Effector memory CD8-positive, alpha-beta T cell (primary cell): ENCODE results near the gene CFAP100.

Experiments
- ATAC-seq: fragments of 150-1000 bp; cut with Tn5 transposase; replicated peaks from 2 replicates; pipeline ENCODE4 v1.10.0; 2021; ENCODE audit warnings: mild to moderate bottlenecking, moderate library complexity
- DNase-seq, 3 experiments: peaks; one replicate each; pipeline ENCODE4 v3.0.0; 2021
- H3K27ac Mint-ChIP-seq, 2 donors: one replicate each; pipeline ENCODE4 v1.8.0; 2022; ENCODE audit warnings: mild to moderate bottlenecking in 2 of 2, mixed read lengths in 2 of 2, moderate library complexity in 2 of 2
- H3K27me3 Mint-ChIP-seq, 2 donors: one replicate each; pipeline ENCODE4 v1.8.0; 2022; ENCODE audit warnings: mixed read lengths in 2 of 2
- H3K36me3 Mint-ChIP-seq: one replicate; pipeline ENCODE4 v1.8.0; 2022; ENCODE audit warnings: mild to moderate bottlenecking, moderate library complexity, mixed read lengths; ENCODE audit not compliant: insufficient read depth
- H3K4me1 Mint-ChIP-seq, 2 donors: one replicate each; pipeline ENCODE4 v1.8.0; 2022; ENCODE audit warnings: low read depth in 2 of 2, mixed read lengths in 2 of 2
- H3K4me3 Mint-ChIP-seq, 2 donors: one replicate each; pipeline ENCODE4 v1.8.0; 2022; ENCODE audit warnings: mild to moderate bottlenecking in 2 of 2, mixed read lengths in 2 of 2, moderate library complexity in 2 of 2
- H3K9me3 Mint-ChIP-seq, 2 donors: one replicate each; pipeline ENCODE4 v1.8.0; 2022; ENCODE audit warnings: mixed read lengths in 2 of 2

Gene CFAP100

GRCh38 chr3:126482503-126483255 is 88.0 kb downstream of the CFAP100 start:
- H3K4me3 Mint-ChIP-seq = no peak overlapping the region
- ATAC-seq (no peak), DNase-seq (no peak)
- H3K9me3 Mint-ChIP-seq = no peaks in the 10 kb centered on the region
- H3K27ac Mint-ChIP-seq = peak overlapping the region in 1 of 2 donors; percentile 66
- no peaks in the 10 kb centered on the region for H3K27me3 Mint-ChIP-seq
- H3K36me3 Mint-ChIP-seq = peaks cover 9% of the 10 kb centered on the region
- peaks cover 5 to 10% of the 10 kb centered on the region in 2 donors for H3K4me1 Mint-ChIP-seq

- no peak for ATAC-seq
- H3K27me3 Mint-ChIP-seq = no peaks in the 10 kb centered on the region
- no peak for DNase-seq
- H3K9me3 Mint-ChIP-seq = no peaks in the 10 kb centered on the region
- no peak overlapping the region for H3K4me3 Mint-ChIP-seq
- H3K27ac Mint-ChIP-seq = peak overlapping the region in 1 of 2 donors; percentile 66
- peaks cover 5 to 10% of the 10 kb centered on the region in 2 donors for H3K4me1 Mint-ChIP-seq
- H3K36me3 Mint-ChIP-seq = peaks cover 9% of the 10 kb centered on the region
Measured at GRCh38 chr3:126483321-126483761, 88.6 kb downstream of the CFAP100 start.

GRCh38 chr3:126484148-126484547 is 89.4 kb downstream of the CFAP100 start:
- DNase-seq = no peak
- peaks cover 5 to 10% of the 10 kb centered on the region in 2 donors for H3K4me1 Mint-ChIP-seq
- no peak for ATAC-seq
- no peaks in the 10 kb centered on the region for H3K9me3 Mint-ChIP-seq
- H3K27me3 Mint-ChIP-seq = no peaks in the 10 kb centered on the region
- no peak overlapping the region for H3K4me3 Mint-ChIP-seq
- no peak overlapping the region for H3K27ac Mint-ChIP-seq
- H3K36me3 Mint-ChIP-seq = peaks cover 9% of the 10 kb centered on the region

- Mint-ChIP-seq H3K4me3 (no peak overlapping the region), H3K4me1 (peaks cover 5 to 10% of the 10 kb centered on the region in 2 donors), H3K27ac (no peak overlapping the region), H3K9me3 (no peaks in the 10 kb centered on the region), H3K27me3 (no peaks in the 10 kb centered on the region), H3K36me3 (peaks cover 9% of the 10 kb centered on the region)
- DNase-seq = no peak
- ATAC-seq = no peak
Measured at GRCh38 chr3:126484662-126485061, 90.0 kb downstream of the CFAP100 start.

GRCh38 chr3:126485176-126485897 is 90.6 kb downstream of the CFAP100 start:
- ATAC-seq = no peak
- Mint-ChIP-seq H3K27me3 (no peaks in the 10 kb centered on the region), H3K36me3 (peaks cover 6% of the 10 kb centered on the region), H3K4me1 (peaks cover 5 to 10% of the 10 kb centered on the region in 2 donors), H3K4me3 (no peak overlapping the region), H3K27ac (no peak overlapping the region), H3K9me3 (no peaks in the 10 kb centered on the region)
- no peak for DNase-seq

- H3K4me3 Mint-ChIP-seq = no peak overlapping the region
- peaks cover 6% of the 10 kb centered on the region for H3K36me3 Mint-ChIP-seq
- H3K27me3 Mint-ChIP-seq = no peaks in the 10 kb centered on the region
- no peak for DNase-seq
- peaks cover 5 to 10% of the 10 kb centered on the region in 2 donors for H3K4me1 Mint-ChIP-seq
- no peaks in the 10 kb centered on the region for H3K9me3 Mint-ChIP-seq
- no peak for ATAC-seq
- H3K27ac Mint-ChIP-seq = no peak overlapping the region
Measured at GRCh38 chr3:126485956-126486355, 91.2 kb downstream of the CFAP100 start.
